ENCODE data around the gene FH.

DNA sequence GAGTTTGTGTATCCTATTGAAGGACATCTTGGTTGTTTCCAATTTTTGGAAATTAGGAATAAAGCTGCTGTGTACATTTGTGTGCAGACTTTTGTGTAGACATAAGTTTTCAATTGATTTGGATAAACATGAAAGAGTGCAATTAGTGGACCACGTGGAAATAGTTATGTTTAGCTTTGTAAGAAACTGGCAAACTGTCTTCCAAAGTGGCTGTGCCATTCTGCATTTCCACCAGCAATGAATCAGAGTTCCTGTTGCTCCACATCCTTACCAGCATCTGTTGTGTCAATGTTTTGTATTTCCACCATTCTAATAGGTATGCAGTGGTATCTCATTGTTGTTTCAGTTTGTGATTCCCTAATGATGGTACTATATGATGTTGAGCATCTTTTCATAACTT is 46.5 kb downstream of the FH start:
- TF ChIP-seq CTCF (IDR thresholded peaks at IDR 0.05) = no peak
- no peak for TF ChIP-seq POLR2A (IDR thresholded peaks at IDR 0.05)

All from tibial nerve (tissue), 3 donors.